HG03175 (cell line): Measurements from ENCODE around the gene CHM.

ENCODE experiments used
- ATAC-seq: cut with Tn5 transposase; IDR thresholded peaks from one replicate; pipeline ENCODE4 v1.9.1; 2021; ENCODE audit warnings: mild to moderate bottlenecking, moderate library complexity; ENCODE audit not compliant: unreplicated experiment

The CHM gene

DNA sequence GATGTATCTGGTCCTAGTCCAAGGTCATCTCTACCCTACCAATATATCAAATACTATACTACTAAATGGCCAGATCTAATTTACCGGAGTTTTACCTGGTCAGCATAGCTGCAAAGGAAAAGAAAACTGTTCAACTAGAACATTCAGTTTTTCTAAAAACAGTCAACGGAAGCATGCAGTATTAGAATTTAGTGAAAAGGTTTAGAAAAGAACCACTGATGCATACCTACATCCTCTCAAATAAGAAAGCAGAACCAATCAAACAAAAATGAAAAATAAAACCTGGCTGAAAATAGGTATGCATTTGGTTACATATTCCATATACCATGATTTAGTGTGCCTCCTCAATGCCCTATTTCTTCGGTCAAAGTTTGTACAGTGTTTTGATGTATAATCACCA, 140.0 kb downstream of the CHM start:
- ATAC-seq = no peak

DNA sequence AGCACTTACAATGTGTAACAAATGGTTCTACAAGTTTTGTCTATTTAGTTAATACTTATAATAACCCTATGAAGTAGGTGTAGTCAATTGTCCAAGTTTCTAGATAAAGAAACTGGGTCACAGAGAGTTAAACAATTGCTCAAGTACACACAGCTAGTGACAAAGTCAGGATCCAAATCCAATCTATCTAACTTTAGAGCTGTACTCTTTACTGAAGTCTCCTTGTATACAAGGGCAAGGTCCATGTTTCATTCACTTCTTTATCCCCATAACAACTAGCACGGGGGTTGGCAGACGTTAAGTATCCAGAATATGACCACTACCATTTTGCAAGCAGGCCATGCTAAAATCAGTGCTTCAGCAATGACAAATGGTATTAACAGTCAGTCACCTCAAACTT, 141.0 kb downstream of the CHM start:
- no peak for ATAC-seq

DNA sequence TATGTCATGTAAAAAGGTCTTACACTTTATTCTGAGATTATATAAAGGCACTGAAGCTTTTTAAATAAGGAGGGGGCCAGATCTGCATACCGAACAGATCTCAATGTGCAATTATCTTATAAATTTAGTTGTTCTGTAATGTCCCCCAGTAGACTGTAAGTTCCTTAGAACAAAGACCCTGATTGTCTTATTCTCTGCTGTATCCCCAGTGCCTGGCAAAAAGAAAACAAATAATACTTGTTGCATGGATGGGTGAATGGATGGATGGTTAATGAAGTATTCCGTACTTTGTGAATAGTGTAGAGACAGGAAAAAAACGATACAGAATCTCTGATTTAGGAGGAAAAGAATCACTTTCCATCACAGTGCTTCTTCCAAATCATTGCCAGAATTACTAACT, 141.5 kb downstream of the CHM start:
- ATAC-seq = no peak

DNA sequence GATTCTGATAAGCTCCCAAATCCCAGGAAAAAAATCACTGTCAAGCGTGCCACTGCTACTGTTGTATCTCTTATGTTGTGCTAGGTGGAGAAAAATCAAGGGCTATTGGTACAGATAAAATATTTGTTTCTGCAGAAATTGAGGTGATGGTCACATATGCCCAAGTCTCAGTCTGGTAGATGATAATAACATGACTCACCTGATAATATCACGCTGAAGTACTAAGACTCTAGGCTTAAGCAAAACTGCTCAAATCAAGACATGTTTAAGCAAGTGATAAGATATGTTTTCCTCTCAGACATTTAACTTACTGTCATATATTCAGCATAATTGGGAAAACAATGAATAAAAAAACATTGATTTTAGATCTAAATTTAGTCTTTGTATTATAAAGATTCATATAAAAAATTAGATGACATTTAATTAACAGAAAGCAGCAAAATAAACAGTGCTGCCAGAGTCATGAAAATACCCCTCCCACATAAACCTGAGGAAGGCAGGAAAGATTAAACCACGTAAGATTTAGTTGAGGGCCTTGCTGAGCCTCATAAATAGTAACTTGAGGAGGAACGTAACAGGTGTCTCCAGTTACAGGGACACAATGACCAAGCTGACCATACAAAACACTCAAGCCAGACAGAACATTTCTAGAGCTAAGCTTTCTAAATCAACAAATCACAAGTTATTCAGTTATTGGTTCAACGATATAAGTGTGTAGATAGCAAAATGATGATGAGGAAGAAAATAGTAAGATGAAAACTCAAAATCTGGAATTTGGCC, 143.5 kb downstream of the CHM start:
- ATAC-seq = no peak

DNA sequence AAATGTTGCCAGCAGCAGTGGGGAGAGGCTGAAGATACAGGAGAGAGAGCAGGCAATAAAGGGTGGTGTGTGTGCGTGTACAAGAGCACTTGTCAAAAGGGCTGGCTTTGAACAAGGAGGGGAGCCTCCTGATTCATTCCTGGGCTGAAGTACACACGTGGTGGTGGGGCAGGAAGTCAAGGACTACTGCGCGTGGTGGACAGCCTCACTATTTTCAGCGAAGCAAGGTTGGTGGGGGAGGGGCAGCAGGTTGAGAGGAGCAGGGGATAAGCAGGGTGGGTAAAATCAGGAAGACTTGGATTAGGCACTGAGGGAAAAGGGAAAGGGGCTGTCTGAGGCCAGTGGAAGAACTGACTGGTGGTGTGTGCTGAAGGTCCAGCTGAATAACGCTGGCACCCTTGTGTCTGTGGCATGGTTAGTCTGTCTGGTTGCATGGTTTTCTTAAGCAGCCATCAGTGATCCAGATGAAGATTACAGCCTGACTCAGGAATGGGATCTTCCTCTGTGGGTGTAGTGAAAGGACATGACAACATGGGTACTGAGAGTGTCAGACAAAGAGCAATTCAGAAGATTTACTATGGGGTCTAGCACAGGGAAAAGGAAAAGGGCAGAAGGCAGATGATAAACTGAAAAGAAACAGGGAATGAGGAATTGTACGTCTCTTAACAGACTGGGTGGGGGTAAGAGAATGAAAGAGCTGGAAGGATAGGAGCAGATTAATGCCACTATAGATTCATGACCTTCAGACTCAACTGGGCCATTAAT, 149.8 kb downstream of the CHM start:
- no peak for ATAC-seq

DNA sequence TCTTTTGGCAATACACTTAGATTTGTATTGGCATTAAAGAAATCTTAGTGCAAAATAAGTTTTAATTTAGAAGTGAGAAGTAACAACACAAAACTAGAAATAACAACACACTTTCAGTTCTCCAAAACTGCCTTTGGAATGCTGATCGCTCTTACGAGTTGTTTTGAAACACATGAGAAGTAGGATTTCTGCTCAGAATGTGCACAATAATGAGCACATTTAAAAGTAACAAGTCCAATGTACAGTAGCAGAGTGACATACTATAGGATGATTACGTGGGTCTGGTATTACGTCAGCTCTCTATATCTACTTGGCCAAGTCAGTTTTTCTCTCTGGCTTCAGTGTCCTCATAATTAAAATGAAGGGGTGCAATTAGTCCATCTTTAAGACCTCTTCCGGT, 164.8 kb downstream of the CHM start:
- no peak for ATAC-seq

DNA sequence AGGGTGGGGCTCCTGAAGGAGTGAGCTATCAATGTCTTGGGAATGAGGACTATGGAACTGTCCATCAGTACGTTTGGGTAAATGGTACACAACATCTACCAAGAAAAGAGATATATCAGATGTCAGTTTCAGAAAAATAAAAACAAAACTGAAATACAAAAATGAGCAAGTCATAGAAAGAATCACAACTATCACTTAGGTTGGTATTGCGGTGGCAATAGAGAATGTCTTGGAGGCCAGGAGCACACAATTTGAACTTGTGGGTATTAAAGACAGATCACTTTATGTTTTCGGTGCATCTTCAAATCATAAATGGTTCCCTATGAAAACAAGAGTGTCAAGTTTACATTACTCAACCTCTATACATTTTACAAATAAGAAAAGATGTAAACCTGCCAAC, 176.8 kb downstream of the CHM start:
- no peak for ATAC-seq

DNA sequence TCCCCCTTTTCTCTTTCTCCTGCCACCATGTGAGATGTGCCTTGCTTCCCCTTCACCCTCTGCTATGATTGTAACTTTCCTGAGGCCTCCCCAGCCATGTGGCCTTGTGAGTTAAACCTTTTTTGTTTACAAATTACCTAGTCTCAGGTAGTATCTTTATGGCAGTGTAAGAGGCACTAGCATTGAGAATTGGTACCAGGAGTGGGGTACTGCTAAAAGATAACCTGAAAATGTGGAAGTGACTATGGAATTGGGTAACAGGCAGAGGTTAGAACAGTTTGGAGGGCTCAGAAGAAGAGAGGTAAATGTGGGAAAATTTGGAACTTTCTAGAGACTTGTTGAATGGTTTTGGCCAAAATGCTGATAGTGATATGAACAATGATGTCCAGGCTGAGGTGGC, 182.0 kb downstream of the CHM start:
- ATAC-seq = no peak

DNA sequence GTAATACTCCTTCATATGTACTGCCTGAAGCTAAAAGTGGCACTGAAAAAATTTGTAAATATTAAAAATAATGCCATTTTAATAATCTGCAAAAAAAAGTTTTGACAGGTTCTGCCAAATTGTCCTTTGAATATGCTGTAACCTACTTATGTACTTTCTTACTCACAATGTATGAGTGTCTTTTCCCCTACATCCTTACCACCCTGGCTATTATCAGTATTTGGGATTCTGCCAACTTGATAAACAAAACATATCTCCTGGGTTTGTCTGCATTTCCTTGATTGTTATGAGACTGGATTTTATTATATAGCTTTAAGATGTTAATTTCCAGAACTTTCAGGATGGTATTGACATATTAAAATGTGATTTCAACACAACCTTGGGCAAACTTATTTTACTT, 187.9 kb downstream of the CHM start:
- no peak for ATAC-seq

DNA sequence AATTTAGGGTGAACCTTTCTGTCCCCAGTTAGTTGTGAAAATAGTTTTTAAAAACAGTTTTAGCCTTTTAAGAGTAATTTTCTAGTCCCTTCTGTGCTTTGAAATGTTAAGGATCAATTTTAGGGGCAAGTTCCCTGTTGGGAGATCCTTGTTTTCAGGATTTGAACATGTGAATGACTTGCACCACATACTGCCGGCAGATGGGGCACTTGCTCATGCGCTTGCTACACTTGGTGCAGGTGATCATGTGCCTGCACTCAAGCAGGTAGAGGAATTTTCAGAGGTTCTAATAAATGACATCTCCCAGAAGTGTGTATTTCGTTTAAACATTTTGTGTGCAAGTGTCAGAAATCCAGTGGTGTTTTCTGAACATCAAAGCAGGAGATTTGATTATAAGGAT, 195.9 kb downstream of the CHM start:
- ATAC-seq = no peak

DNA sequence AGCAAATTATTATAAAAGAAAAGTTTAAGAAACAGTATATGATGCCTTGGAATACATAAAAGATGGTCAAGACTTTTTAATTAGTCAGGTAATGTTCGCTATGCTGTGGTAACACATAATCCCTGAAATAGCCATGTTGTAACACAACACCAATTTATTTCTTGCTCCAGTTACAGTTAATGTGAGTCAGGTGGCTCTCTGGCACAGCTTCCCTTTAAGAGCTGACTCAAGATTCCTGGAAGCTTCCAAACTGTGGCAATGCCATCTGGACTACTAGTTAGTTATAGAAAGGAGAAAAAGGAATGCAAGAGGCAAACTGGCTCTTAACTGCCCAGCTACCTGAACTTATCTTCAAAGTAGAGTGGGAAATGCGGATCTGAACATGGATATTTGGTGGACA, 210.5 kb downstream of the CHM start:
- ATAC-seq = no peak

DNA sequence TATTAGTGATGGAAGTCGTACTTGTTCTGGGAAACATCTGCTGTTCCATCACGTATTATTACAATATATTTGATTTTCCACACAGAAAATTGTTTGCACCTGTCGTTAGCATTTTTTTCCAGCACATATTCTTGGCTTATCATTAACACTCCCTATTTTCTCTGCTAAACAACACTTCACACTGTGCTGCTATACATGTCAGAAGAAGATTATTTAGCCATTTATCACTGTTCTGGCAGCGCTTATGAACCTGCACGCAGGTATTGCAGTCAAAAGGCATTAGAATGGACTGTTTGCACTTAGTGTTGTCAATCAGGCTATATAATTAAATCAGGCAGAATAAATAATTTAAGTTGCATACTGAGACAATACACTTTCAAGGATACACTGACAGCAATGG, 218.6 kb downstream of the CHM start:
- no peak for ATAC-seq

DNA sequence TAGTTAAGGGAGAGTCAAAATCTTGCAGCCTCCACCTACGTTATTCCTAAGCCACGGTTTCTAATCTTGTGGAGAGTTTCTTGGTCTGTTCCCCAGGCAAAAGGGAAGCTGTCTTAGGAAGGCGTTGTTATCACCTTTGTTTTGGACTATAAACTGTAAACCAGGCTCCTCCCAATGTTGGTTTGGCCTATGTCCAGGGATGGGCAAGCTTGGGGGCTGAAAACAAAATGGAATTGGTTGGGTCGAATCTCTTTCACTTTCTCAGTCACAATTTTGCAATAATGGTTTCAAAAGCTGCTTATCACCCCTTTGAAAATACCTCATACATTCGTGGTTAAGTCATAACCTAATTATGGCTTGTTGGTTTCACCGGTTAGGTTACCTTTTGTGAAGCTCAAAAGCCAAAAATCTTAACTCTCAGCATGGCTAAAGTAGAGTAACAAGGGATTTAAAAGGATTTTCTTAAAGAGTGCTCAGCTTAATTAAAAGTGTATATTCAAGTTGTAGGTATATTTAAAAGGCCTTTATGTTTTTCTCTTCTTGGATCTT, 232.1 kb downstream of the CHM start:
- ATAC-seq = no peak
